Measurements from ENCODE around the gene MAP3K12. TPM values are rescaled to one million over a fixed set of nuclear protein-coding genes. Genes with fewer than 3 reads are reported as not detected.

MAP3K12 gene
- 51.5 and 53.5 TPM in 2 replicates for total RNA-seq

DNA sequence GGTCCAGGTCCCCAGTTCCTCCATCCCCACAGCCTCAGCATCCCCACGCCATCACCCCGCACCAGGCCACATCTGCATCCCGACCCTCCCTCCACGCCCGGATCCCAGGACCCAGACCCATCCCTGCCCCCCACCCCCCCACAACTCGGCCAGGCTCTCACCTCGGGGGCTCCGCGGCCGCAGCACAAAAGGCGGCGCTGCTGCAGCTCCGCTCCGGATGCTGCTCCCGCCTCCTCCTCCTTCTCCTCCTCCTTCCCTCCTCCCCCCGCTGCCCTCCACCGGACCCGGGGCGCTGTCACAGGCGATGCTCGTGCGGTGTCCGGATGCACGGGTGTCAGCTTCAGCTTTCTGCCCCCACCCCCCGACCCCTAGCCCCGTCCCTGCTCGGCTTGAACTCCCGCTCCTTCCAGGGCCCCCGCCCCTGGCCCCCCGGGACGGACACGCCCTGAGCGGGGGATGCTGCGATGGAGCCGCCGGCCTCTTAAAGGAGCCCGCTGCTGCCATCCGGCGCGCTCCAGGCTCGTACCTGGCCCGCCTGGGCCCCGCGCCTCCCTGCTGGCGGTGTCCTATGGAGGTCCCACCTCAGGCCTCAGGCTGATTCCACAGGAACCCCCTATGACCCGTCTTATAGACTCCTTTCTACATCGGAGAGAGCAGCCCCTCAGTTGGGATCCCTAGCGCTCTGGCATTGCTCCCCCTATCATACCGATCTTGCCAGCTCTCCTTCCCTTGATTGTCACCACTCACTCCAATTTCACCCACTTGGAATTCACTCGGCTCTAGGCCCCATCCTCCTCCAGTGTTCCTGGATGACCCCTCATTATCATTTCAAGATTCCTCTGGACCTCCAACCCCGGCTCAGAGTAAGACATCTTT lies at the start of gene MAP3K12:
Gene MAP3K12 (minus strand): TSS at position 193 of the 876 bp plus-strand sequence. CDS start 12,067 bp downstream, outside the sequence.

DNA sequence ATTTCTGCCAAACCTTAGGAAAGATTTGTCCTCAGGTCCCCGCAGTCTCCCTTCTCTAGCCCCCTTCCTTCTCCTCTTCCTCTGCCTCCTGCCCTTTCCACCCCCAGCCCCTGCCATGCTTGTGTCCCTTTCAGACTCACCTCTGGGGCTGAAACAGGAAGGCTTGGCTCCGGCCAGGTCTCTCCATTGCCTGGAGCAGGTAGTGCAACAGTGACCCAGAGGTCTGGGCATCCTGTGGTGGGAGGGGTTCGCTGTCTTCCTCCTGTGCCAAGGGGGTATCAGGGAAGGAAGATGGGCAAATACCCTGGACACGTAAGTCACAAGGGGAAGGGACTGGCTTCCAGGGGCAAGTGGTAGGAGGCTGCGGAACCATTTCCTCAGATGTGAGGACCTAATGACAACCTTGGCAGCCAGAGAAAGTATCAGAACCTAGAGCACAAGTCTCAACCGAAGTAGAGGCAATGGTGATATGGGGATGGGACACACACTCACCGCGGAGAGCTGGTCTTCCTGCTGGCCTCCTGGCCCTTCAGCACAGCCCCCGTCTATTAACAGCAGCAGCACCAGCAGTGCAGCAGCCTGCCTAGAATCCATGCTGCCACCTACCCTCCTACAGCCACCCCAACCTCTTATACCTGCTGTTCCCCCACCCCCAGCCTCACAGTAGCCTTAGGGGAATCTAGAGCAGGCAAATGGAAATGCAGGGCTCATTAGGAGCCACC lies 7.8 kb upstream of the MAP3K12 start, which contains the start of gene NPFF:
Gene NPFF (minus strand): TSS at position 604 of the 722 bp plus-strand sequence. CDS start 10 bp downstream, at position 594.

GRCh38 chr12:53500776-53501614 lies 1.7 kb upstream of the MAP3K12 start, which contains the start of gene TARBP2:
Gene TARBP2, plus strand, starts transcription at chr12:53501283. Its CDS starts 126 bp downstream, at chr12:53501409.

DNA sequence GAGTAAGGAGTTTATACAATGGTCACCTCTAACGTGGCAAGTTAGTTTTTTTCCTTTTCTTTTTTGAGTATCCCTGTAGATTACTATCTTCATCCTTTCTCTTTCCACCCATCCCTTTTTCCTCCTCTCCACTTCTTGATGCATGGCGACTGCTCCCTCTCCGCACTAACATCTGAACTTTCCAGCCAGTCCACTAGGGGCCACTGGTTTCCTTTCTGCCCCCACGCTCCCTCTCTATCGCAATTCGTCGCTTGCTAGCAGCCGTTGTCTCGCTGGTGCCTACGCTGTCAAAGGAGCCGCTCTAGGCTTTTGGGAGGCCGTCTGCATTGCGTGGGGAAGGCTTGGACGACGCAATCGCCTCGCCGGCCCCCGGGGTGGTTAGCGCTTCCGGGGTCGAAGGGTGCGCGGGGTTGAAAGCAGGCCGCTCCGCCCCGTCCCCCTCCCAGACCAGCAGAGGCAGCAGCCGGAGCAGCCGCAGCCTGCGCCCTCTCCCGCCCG lies 47.5 kb downstream of the MAP3K12 start, which contains the start of gene PCBP2:
Gene PCBP2 (plus strand): TSS at position 442 of the 498 bp plus-strand sequence. CDS start 2,699 bp downstream, outside the sequence.

DNA sequence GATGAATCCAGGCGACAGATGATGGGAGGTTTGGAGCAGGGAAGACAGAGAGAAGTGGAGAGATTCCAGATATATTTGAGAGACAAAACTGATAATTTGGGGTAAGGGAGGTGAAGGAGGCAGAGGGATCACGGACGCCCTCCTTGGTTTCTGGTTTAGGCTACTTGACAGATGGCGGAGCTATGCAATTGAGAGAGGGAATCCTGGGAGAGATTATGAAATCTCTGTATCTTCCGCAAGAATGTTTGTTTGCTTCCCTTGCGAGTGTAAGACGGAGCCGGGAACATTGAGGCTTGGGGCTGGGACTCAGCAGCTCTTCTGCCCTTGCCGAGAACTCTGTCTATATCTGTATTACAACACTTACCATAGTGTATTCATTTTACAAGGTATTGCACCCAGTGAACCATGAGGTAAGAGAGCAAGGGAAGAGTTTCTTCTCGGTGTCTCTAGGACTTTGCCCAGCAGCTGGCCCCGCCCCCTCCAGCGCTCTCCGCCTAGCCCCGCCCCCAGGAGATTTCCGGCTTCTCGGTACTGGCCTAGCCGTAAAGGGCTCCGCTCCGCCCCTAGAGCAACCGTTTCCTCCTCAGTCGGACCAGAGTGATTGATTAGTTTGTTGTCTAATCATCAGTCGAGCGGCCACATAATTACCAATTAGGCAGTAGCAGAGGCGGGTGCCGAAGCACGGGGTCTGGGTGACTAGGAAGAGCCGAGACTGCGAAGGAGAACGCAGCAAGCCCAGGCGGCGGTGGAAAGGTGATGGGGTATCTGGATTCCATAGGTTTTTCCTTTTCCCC lies 58.0 kb downstream of the MAP3K12 start, which contains the start of gene PRR13:
Gene PRR13 (plus strand): TSS at position 695 of the 794 bp plus-strand sequence. CDS start 981 bp downstream, outside the sequence.

Small RNA genes lying within 50 kb of the gene (small RNA-seq; reads per million reads assigned to genes)
- not detected for gene AC023509.3

Other genes with a start within 250 kb of the MAP3K12 start
- 1.6 and 1.8 TPM in 2 replicates for gene ESPL1, start 231.2 kb downstream of the MAP3K12 start, total RNA-seq
- 233 and 253 TPM in 2 replicates for gene PFDN5, start 203.9 kb downstream of the MAP3K12 start, total RNA-seq
- gene MYG1, start 199.8 kb downstream of the MAP3K12 start, total RNA-seq, result 38.8 and 39.8 TPM in 2 replicates
- 32.1 and 33.5 TPM in 2 replicates for gene AAAS, start 177.8 kb downstream of the MAP3K12 start, total RNA-seq
- gene SP7, start 163.1 kb downstream of the MAP3K12 start, total RNA-seq, result not detected in 2 replicates
- gene SP1, start 119.3 kb downstream of the MAP3K12 start, total RNA-seq, result 62.8 and 68.2 TPM in 2 replicates
- not detected in 2 replicates for gene AMHR2, start 75.6 kb downstream of the MAP3K12 start, total RNA-seq
- 50.5 and 59.4 TPM in 2 replicates for gene PRR13, start 57.7 kb downstream of the MAP3K12 start, total RNA-seq
- 257 and 260 TPM in 2 replicates for gene PCBP2, start 47.4 kb downstream of the MAP3K12 start, total RNA-seq
- 27.4 and 33.4 TPM in 2 replicates for gene TARBP2, start 1.8 kb upstream of the MAP3K12 start, total RNA-seq
- gene NPFF, start 8.0 kb upstream of the MAP3K12 start, total RNA-seq, result not detected in 2 replicates
- gene ATF7, start 126.9 kb upstream of the MAP3K12 start, total RNA-seq, result 11.3 and 16.4 TPM in 2 replicates
- 82.6 and 128 TPM in 2 replicates for gene ATP5MC2, start 176.6 kb upstream of the MAP3K12 start, total RNA-seq
- gene CALCOCO1, start 228.0 kb upstream of the MAP3K12 start, total RNA-seq, result 138 and 149 TPM in 2 replicates